Endothelial cell of umbilical vein (primary cell): ENCODE data around the gene HTRA3. TPM values are rescaled to one million over a fixed set of nuclear protein-coding genes. Genes with fewer than 3 reads are reported as not detected.
A peak's percentile ranks its signal among the peaks of the same experiment; 100 is the strongest.

ENCODE experiments used
- BruUV-seq: library from RNA; stranded (reverse); fragments of 400-500 nt; replicated peaks from 2 replicates; lab custom pipeline; 2021; lab: Mats Ljungman, UMichigan
- CTCF ChIA-PET: fragments of 300-600, 350-600 bp; sonication (Branson Sonifier 250); formaldehyde crosslinking; loops from one replicate; lab custom pipeline; 2021; ENCODE audit warnings: antibody characterized with exemption, inconsistent platforms; lab: Charles Lee
- POLR2A ChIA-PET: fragments of 300-600, 350-600 bp; sonication (Branson Sonifier 250); formaldehyde crosslinking; loops from one replicate; lab custom pipeline; 2021; ENCODE audit warnings: antibody characterized with exemption, inconsistent platforms; lab: Charles Lee
- DNase-seq: peaks from one replicate; pipeline ENCODE4 v3.0.0-alpha.2; 2011; ENCODE audit warnings: low read depth, low spot score
- FAIRE-seq: peaks from 2 replicates; lab custom pipeline; 2011; peaks lifted over from hg19 to GRCh38; lab: Jason Lieb, UNC
- H2AFZ ChIP-seq: 2 replicates; pipeline ENCODE4 v1.6.0; 2012; ENCODE audit warnings: low read depth, low read length, control low read depth, inconsistent platforms
- H3K27ac ChIP-seq: 2 replicates; pipeline ENCODE4 v1.5.1; 2011; ENCODE audit warnings: low read depth, mild to moderate bottlenecking, control low read depth, low read length, moderate library complexity; ENCODE audit not compliant: insufficient read depth
- H3K27me3 ChIP-seq, 2 experiments: 2 replicates each; pipeline versions ENCODE4 v1.6.0 to v1.6.1; 2011; ENCODE audit warnings: low read length in 2 of 2, mixed read lengths in 1 of 2; ENCODE audit not compliant: control insufficient read depth in 2 of 2, insufficient read depth in 2 of 2
- H3K36me3 ChIP-seq, 2 experiments: 2 replicates in 1 of 2; 3 replicates in 1 of 2; pipeline ENCODE4 v1.5.1; 2011; ENCODE audit warnings: low read length in 2 of 2, mild to moderate bottlenecking in 1 of 2, moderate library complexity in 1 of 2; ENCODE audit not compliant: control insufficient read depth in 2 of 2, insufficient read depth in 2 of 2; ENCODE audit errors: extremely low read depth in 1 of 2
- H3K4me1 ChIP-seq: 3 replicates; pipeline ENCODE4 v1.5.1; 2011; ENCODE audit warnings: mild to moderate bottlenecking, low read length; ENCODE audit not compliant: control insufficient read depth, insufficient read depth; ENCODE audit errors: extremely low read depth
- H3K4me2 ChIP-seq: 2 replicates; pipeline ENCODE4 v1.6.1; 2011; ENCODE audit warnings: low read length, control low read depth, mixed read lengths; ENCODE audit not compliant: insufficient read depth
- H3K4me3 ChIP-seq, 3 experiments: fragments of 200-600 bp in 1 of 3; sonication (generic), shearing (Covaris generic) in 1 of 3; replicated peaks in 1 of 3; 2 replicates each; pipeline ENCODE4 v1.5.1; 2011 to 2016; ENCODE audit warnings: control low read depth in 3 of 3, low read length in 3 of 3, mild to moderate bottlenecking in 2 of 3, inconsistent platforms in 1 of 3, low read depth in 1 of 3, moderate library complexity in 1 of 3; ENCODE audit not compliant: insufficient read depth in 1 of 3
- H3K79me2 ChIP-seq: 2 replicates; pipeline ENCODE4 v1.6.0; 2012; ENCODE audit warnings: low read length, inconsistent platforms; ENCODE audit not compliant: control insufficient read depth, insufficient read depth
- H3K9ac ChIP-seq: replicated peaks from 2 replicates; pipeline ENCODE3; 2011; ENCODE audit warnings: low read length, control low read depth; ENCODE audit not compliant: insufficient read depth; ENCODE audit errors: extremely low read depth
- H3K9me1 ChIP-seq: replicated peaks from 3 replicates; pipeline ENCODE4 v1.6.0; 2011; ENCODE audit warnings: mild to moderate bottlenecking, low read length; ENCODE audit not compliant: control insufficient read depth, insufficient read depth; ENCODE audit errors: extremely low read depth
- H3K9me3 ChIP-seq: replicated peaks from 2 replicates; pipeline ENCODE4 v1.5.1; 2012; ENCODE audit warnings: low read length, inconsistent platforms; ENCODE audit not compliant: control insufficient read depth, insufficient read depth
- H4K20me1 ChIP-seq: replicated peaks from 2 replicates; pipeline ENCODE3; 2011; ENCODE audit warnings: mild to moderate bottlenecking, low read length; ENCODE audit not compliant: control insufficient read depth, insufficient read depth; ENCODE audit errors: extremely low read depth
- CTCF ChIP-seq, 2 donors: IDR thresholded peaks; 1 replicate in 1 of 2; 2 replicates in 1 of 2; pipeline ENCODE4 v1.5.1; 2011; ENCODE audit warnings: low read length in 2 of 2, mild to moderate bottlenecking in 2 of 2, moderate library complexity in 2 of 2, control low read depth in 1 of 2, inconsistent platforms in 1 of 2, low read depth in 1 of 2; ENCODE audit not compliant: insufficient read depth in 1 of 2; ENCODE audit errors: extremely low read depth in 1 of 2
- EZH2 ChIP-seq: IDR thresholded peaks from 2 replicates; pipeline ENCODE4 v1.6.1; 2012; ENCODE audit warnings: borderline replicate concordance, low read depth, mild to moderate bottlenecking, moderate library complexity, low read length, inconsistent platforms; ENCODE audit not compliant: severe bottlenecking
- FOS ChIP-seq: IDR thresholded peaks from 2 replicates; pipeline ENCODE4 v1.6.1; 2011; ENCODE audit warnings: mild to moderate bottlenecking, low read length, moderate library complexity, borderline replicate concordance; ENCODE audit not compliant: insufficient read depth
- GATA2 ChIP-seq: IDR thresholded peaks from 2 replicates; pipeline ENCODE4 v1.7.0; 2011; ENCODE audit warnings: low read depth, mild to moderate bottlenecking, moderate library complexity, mixed read lengths, low read length; ENCODE audit not compliant: insufficient read length, insufficient read depth
- JUN ChIP-seq: IDR thresholded peaks from 2 replicates; pipeline ENCODE4 v1.6.1; 2011; ENCODE audit warnings: borderline replicate concordance, low read depth; ENCODE audit not compliant: insufficient read length, insufficient read depth
- MYC ChIP-seq: IDR thresholded peaks from one replicate; pipeline ENCODE4 v1.6.1; 2011; ENCODE audit warnings: mild to moderate bottlenecking, low read depth, low read length
- POLR2A ChIP-seq: IDR thresholded peaks from 2 replicates; pipeline ENCODE4 v1.6.1; 2012; ENCODE audit warnings: low read depth, mild to moderate bottlenecking, control low read depth, low read length
- POLR2AphosphoS5 ChIP-seq: IDR thresholded peaks from 2 replicates; pipeline ENCODE4 v1.6.1; 2012; ENCODE audit warnings: low read depth, mild to moderate bottlenecking, control low read depth, low read length, moderate library complexity; ENCODE audit not compliant: insufficient read depth
- dilution Hi-C: fragments of 300-500 bp; cut with MboI; formaldehyde crosslinking; loops from one replicate; pipeline ENCODE4 v1.15.0; 2019; ENCODE audit warnings: low sequenced_read_pairs; ENCODE audit not compliant: extremely low pct_ligation_motif_present
- intact Hi-C: fragments of 100-400 bp; cut with micrococcal nuclease; formaldehyde crosslinking; loops from one replicate; pipeline ENCODE4 v1.10.0; 2022
- polyA plus RNA-seq, 4 experiments: library from polyadenylated mRNA; depleted of rRNA in 3 of 4; stranded (reverse) in 3 of 4; unstranded in 1 of 4; fragments of >200 nt; gene quantifications; 2 replicates each; pipeline versions ENCODE4 v1.2.1 to v1.2.3, GENCODE V29; 2011 to 2012; ENCODE audit warnings: missing spikeins in 1 of 4
- total RNA-seq: library from RNA; stranded (reverse); gene quantifications from 2 replicates; pipeline ENCODE4 v1.2.3, GENCODE V29; 2021
- TF ChIP-seq, protein P1 (sequence below): IDR thresholded peaks from 2 replicates; pipeline ENCODE4 v1.6.1; 2011; ENCODE audit not compliant: insufficient read depth, insufficient read length

HTRA3 gene
- total and polyA plus RNA-seq, 2 donors (not counting 3 experiments of a cell fraction or from before 2014, with no cell fraction given) = 9.0 to 12.0 TPM

DNA sequence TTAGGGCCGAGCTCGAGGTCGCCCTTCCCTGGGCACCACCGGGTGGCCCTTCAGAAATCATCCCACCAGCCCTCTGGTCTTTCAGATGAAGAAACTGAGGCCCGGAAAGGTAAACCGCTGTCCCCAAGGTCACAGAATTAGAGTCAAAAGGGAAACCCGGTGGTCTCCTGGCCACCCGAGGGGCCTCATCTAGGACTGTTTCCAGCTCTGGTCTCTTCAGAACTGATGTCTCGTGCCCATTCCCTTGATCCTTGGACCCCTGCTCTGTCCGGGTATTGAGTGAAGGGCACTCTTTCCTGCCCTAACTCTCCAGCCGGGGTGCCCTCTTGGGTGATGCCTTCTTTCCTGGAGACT, 841 bp downstream of the HTRA3 start:
- ChIA-PET CTCF (interaction anchor here (1.6 to 6.4 kb wide), 2 partner anchors 94 to 132 kb away, joined by 3 to 242 read pairs; no protein-coding TSS in a partner anchor), POLR2A (no interaction called here)
- no peak for TF ChIP-seq CTCF (IDR thresholded peaks at IDR 0.05; ENCODE audit: extremely low read depth in 1 of 2, insufficient read depth in 1 of 2, low read depth in 1 of 2, low read length in 2 of 2)
- TF ChIP-seq, protein P1, sequence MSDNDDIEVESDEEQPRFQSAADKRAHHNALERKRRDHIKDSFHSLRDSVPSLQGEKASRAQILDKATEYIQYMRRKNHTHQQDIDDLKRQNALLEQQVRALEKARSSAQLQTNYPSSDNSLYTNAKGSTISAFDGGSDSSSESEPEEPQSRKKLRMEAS = no peak
- no peak for TF ChIP-seq JUN
- TF ChIP-seq EZH2 = no peak
- no peak for TF ChIP-seq MYC
- no peak for TF ChIP-seq FOS
- TF ChIP-seq POLR2A = no peak
- no peak for TF ChIP-seq POLR2AphosphoS5
- TF ChIP-seq GATA2 = no peak
- Histone ChIP-seq H3K4me1 (peaks cover 16% of the 10 kb centered on the region), H3K36me3 (no peaks in the 10 kb centered on the region), H2AFZ (no peak overlapping the region), H3K9ac (no peak overlapping the region), H3K9me1 (no peaks in the 10 kb centered on the region), H3K27ac (no peak overlapping the region), H3K4me3 (peak overlapping the region in 1 of 3 experiments; percentile 11), H3K4me2 (peak overlapping the region; percentile 57), H3K9me3 (no peaks in the 10 kb centered on the region), H3K79me2 (no peaks in the 10 kb centered on the region), H4K20me1 (no peaks in the 10 kb centered on the region), H3K27me3 (no peaks in the 10 kb centered on the region)
- dilution Hi-C loops = no loop called here
- FAIRE-seq (no peak), DNase-seq (no peak)
- no TSS peak for BruUV-seq
- intact Hi-C loops = no loop called here
